HepG2 (cell line): ENCODE data around the gene PFAS. TPM values are rescaled to one million over a fixed set of nuclear protein-coding genes. Genes with fewer than 3 reads are reported as not detected.

ENCODE experiments used
- CCDC6 ChIP-seq: sonication (generic); formaldehyde crosslinking; IDR thresholded peaks from 2 replicates; pipeline ENCODE4 v1.8.1; 2022; ENCODE audit warnings: mild to moderate bottlenecking, missing genetic modification reagents, moderate library complexity
- CHD4 ChIP-seq: fragments of 200-600 bp; sonication (generic); IDR thresholded peaks from 2 replicates; pipeline ENCODE4 v1.7.0; 2017; ENCODE audit warnings: mild to moderate bottlenecking, low read length, borderline replicate concordance
- ESRRA ChIP-seq: sonication (generic); formaldehyde crosslinking; IDR thresholded peaks from 2 replicates; pipeline ENCODE4 v1.5.1; 2020; ENCODE audit warnings: mild to moderate bottlenecking, low read depth, missing genetic modification reagents
- KDM2A ChIP-seq: sonication (generic); formaldehyde crosslinking; IDR thresholded peaks from 2 replicates; pipeline ENCODE4 v1.4.0; 2020; ENCODE audit warnings: low read depth, missing genetic modification reagents, borderline replicate concordance
- KLF16 ChIP-seq, 2 experiments: sonication (generic) in 1 of 2; formaldehyde crosslinking in 1 of 2; IDR thresholded peaks; 2 replicates each; pipeline versions ENCODE4 v1.6.1 to v1.8.0; 2016 to 2023; ENCODE audit warnings: missing genetic modification reagents in 2 of 2, missing compliant biosample characterization in 1 of 2
- KMT2B ChIP-seq: IDR thresholded peaks from 2 replicates; pipeline ENCODE4 v1.6.1; 2016; ENCODE audit warnings: missing genetic modification reagents, missing compliant biosample characterization
- NR2C2 ChIP-seq: sonication (generic); formaldehyde crosslinking; IDR thresholded peaks from 2 replicates; pipeline ENCODE4 v1.4.0; 2020; ENCODE audit warnings: missing genetic modification reagents, mild to moderate bottlenecking, moderate library complexity, borderline replicate concordance
- NR2F6 ChIP-seq, 2 experiments: IDR thresholded peaks; 2 replicates each; pipeline ENCODE4 v1.6.1; 2016; ENCODE audit warnings: antibody characterized with exemption in 1 of 2, mild to moderate bottlenecking in 1 of 2
- PCBP1 ChIP-seq: fragments of 200-400 bp; formaldehyde crosslinking; IDR thresholded peaks from 2 replicates; pipeline ENCODE4 v1.6.1; 2017; ENCODE audit warnings: mild to moderate bottlenecking, low read depth, low read length, borderline replicate concordance
- PITX1 ChIP-seq: sonication (generic); formaldehyde crosslinking; IDR thresholded peaks from 2 replicates; pipeline ENCODE4 v1.5.1; 2020; ENCODE audit warnings: mild to moderate bottlenecking, missing genetic modification reagents
- POLR2G ChIP-seq: fragments of 200-400 bp; formaldehyde crosslinking; IDR thresholded peaks from 2 replicates; pipeline ENCODE4 v1.6.1; 2018; ENCODE audit warnings: mild to moderate bottlenecking, low read depth, low read length, moderate library complexity
- PPARG ChIP-seq: conservative IDR thresholded peaks from 2 replicates; pipeline ENCODE4 v1.6.1; 2016; ENCODE audit warnings: missing biosample characterization, missing genetic modification reagents
- RARG ChIP-seq: sonication (generic); formaldehyde crosslinking; IDR thresholded peaks from 2 replicates; pipeline ENCODE4 v1.4.0; 2020; ENCODE audit warnings: low read depth, mild to moderate bottlenecking, missing genetic modification reagents
- RBM39 ChIP-seq: fragments of 200-400 bp; formaldehyde crosslinking; IDR thresholded peaks from one replicate; pipeline ENCODE4 v1.6.1; 2018; ENCODE audit warnings: antibody characterized with exemption, mild to moderate bottlenecking, low read depth, low read length; ENCODE audit not compliant: poor library complexity, severe bottlenecking
- SSRP1 ChIP-seq: IDR thresholded peaks from 2 replicates; pipeline ENCODE4 v1.6.1; 2016; ENCODE audit warnings: control low read depth
- STAT6 ChIP-seq: sonication (generic); formaldehyde crosslinking; IDR thresholded peaks from 2 replicates; pipeline ENCODE4 v1.4.0; 2020; ENCODE audit warnings: missing genetic modification reagents, mild to moderate bottlenecking, borderline replicate concordance
- TARDBP ChIP-seq: sonication (generic); formaldehyde crosslinking; IDR thresholded peaks from 2 replicates; pipeline ENCODE4 v1.8.0; 2022; ENCODE audit warnings: mild to moderate bottlenecking, missing genetic modification reagents
- ZFYVE20 ChIP-seq: sonication (generic); formaldehyde crosslinking; IDR thresholded peaks from 2 replicates; pipeline ENCODE4 v1.8.0; 2023; ENCODE audit warnings: low read depth, mild to moderate bottlenecking, moderate library complexity, missing genetic modification reagents, borderline replicate concordance
- ZNF234 ChIP-seq: sonication (generic); formaldehyde crosslinking; conservative IDR thresholded peaks from 2 replicates; pipeline ENCODE4 v1.5.1; 2020; ENCODE audit warnings: mild to moderate bottlenecking, missing genetic modification reagents
- ZNF446 ChIP-seq: sonication (generic); formaldehyde crosslinking; IDR thresholded peaks from 2 replicates; pipeline ENCODE4 v1.5.0; 2020; ENCODE audit warnings: mild to moderate bottlenecking, missing genetic modification reagents
- ZNF510 ChIP-seq: sonication (generic); formaldehyde crosslinking; IDR thresholded peaks from 2 replicates; pipeline ENCODE4 v1.4.0; 2020; ENCODE audit warnings: low read depth, mild to moderate bottlenecking, missing genetic modification reagents
- ZNF557 ChIP-seq: sonication (generic); formaldehyde crosslinking; IDR thresholded peaks from 2 replicates; pipeline ENCODE4 v1.4.0; 2020; ENCODE audit warnings: missing genetic modification reagents
- ZNF746 ChIP-seq: sonication (generic); formaldehyde crosslinking; IDR thresholded peaks from 2 replicates; pipeline ENCODE4 v1.8.0; 2022; ENCODE audit warnings: mild to moderate bottlenecking, missing genetic modification reagents
- polyA plus RNA-seq, 8 experiments: library from polyadenylated mRNA; depleted of rRNA in 3 of 8; stranded (reverse) in 7 of 8; unstranded in 1 of 8; fragments of >200 nt; fragmentation: Illumina TruSeq in 4 of 8; extraction: Trizol in 4 of 8; gene quantifications; 2 replicates each; pipeline versions ENCODE4 v1.2.1 to v1.2.3, GENCODE V29; 2011 to 2016; ENCODE audit warnings: low read depth in 4 of 8, missing spikeins in 1 of 8, mixed read lengths in 1 of 8; ENCODE audit not compliant: insufficient read depth in 1 of 8
- total RNA-seq, 5 experiments: library from RNA; depleted of rRNA; stranded (reverse); fragments of >200 nt; fragmentation: Illumina TruSeq; extraction: Trizol; gene quantifications; 2 replicates each; pipeline ENCODE4 v1.2.3, GENCODE V29; 2016; ENCODE audit warnings: low read depth in 1 of 5
- TF ChIP-seq, protein P1 (sequence below): sonication (generic); formaldehyde crosslinking; IDR thresholded peaks from 2 replicates; pipeline ENCODE4 v1.8.1; 2023; ENCODE audit warnings: missing genetic modification reagents, mild to moderate bottlenecking, borderline replicate concordance
- TF ChIP-seq, protein P2 (sequence below): sonication (generic); formaldehyde crosslinking; IDR thresholded peaks from 2 replicates; pipeline ENCODE4 v1.5.0; 2020; ENCODE audit warnings: missing genetic modification reagents
- TF ChIP-seq, protein P3 (sequence below): sonication (generic); formaldehyde crosslinking; IDR thresholded peaks from 2 replicates; pipeline ENCODE4 v1.8.0; 2022; ENCODE audit warnings: mild to moderate bottlenecking, missing genetic modification reagents; ENCODE audit not compliant: insufficient replicate concordance

The PFAS gene
- total and polyA plus RNA-seq, 2 of the 13 experiments (the other 11 are each of a cell fraction or from before 2014, with no cell fraction given), result 49.4 to 58.2 TPM

- TF ChIP-seq NR2F6 (IDR thresholded peaks at IDR 0.05) (no peak), NR2F6 (CRISPR knock-in tag; IDR thresholded peaks at IDR 0.05) (no peak; the same call in 1 of the 2 replicates), RARG (no peak), ZNF746 (CRISPR knock-in tag) (no peak), KLF16 (CRISPR knock-in tag; IDR thresholded peaks at IDR 0.05) (0 out of 4 replicates have a peak, but pooled peaks of 1 of the 2 experiments have one; percentile 26), ZNF446 (CRISPR knock-in tag) (no peak), POLR2G (no peak), CCDC6 (CRISPR knock-in tag) (0 out of 2 replicates have a peak, but pooled peaks have one; percentile 44), RBM39 (no peak), NR2C2 (peak; percentile 26; the same call in 1 of the 2 replicates), ZFYVE20 (CRISPR knock-in tag) (no peak), CHD4 (no peak), KMT2B (no peak), ZNF557 (CRISPR knock-in tag) (no peak), PPARG (0 out of 2 replicates have a peak, but pooled peaks have one; percentile 22), ZNF510 (CRISPR knock-in tag) (no peak), KDM2A (CRISPR knock-in tag) (peak; percentile 61; the same call in 1 of the 2 replicates), TARDBP (CRISPR knock-in tag) (no peak), ESRRA (CRISPR knock-in tag) (no peak), ZNF234 (CRISPR knock-in tag) (no peak), SSRP1 (CRISPR knock-in tag) (no peak), PCBP1 (no peak), STAT6 (CRISPR knock-in tag) (no peak), PITX1 (CRISPR knock-in tag) (peak; percentile 21; the same call in 1 of the 2 replicates)
- TF ChIP-seq, protein P1, sequence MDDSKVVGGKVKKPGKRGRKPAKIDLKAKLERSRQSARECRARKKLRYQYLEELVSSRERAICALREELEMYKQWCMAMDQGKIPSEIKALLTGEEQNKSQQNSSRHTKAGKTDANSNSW, result no peak
- TF ChIP-seq, protein P2, sequence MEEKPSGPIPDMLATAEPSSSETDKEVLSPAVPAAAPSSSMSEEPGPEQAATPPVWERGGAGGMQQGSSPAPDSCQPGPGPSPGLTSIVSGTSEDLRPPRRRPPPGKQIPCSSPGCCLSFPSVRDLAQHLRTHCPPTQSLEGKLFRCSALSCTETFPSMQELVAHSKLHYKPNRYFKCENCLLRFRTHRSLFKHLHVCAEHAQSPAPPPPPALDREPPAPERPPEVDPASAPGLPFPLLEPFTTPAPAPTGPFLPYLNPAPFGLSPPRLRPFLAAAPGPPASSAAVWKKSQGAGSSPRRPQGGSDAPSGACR, result no peak
- TF ChIP-seq, protein P3, sequence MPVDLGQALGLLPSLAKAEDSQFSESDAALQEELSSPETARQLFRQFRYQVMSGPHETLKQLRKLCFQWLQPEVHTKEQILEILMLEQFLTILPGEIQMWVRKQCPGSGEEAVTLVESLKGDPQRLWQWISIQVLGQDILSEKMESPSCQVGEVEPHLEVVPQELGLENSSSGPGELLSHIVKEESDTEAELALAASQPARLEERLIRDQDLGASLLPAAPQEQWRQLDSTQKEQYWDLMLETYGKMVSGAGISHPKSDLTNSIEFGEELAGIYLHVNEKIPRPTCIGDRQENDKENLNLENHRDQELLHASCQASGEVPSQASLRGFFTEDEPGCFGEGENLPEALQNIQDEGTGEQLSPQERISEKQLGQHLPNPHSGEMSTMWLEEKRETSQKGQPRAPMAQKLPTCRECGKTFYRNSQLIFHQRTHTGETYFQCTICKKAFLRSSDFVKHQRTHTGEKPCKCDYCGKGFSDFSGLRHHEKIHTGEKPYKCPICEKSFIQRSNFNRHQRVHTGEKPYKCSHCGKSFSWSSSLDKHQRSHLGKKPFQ, result no peak
These were observed 51.6 kb downstream of the PFAS start (continued) for GRCh38 chr17:8300627-8301242.
